Type B pancreatic cell (in vitro differentiated cells): ENCODE data around the gene TNS3. TPM values are rescaled to one million over a fixed set of nuclear protein-coding genes. Genes with fewer than 3 reads are reported as not detected.

Source experiments
- DNase-seq: peaks from one replicate; pipeline ENCODE4 v3.0.0; 2021; ENCODE audit warnings: mixed read lengths; ENCODE audit not compliant: unreplicated experiment; ENCODE audit errors: extremely low spot score
- H3K27ac Mint-ChIP-seq: 2 replicates; pipeline ENCODE4 v1.8.0; 2021; ENCODE audit warnings: mild to moderate bottlenecking, mixed read lengths
- H3K27me3 Mint-ChIP-seq: 2 replicates; pipeline ENCODE4 v1.8.0; 2021; ENCODE audit warnings: mixed read lengths
- H3K36me3 Mint-ChIP-seq: 2 replicates; pipeline ENCODE4 v1.8.0; 2021; ENCODE audit warnings: mixed read lengths
- H3K4me1 Mint-ChIP-seq: one replicate; pipeline ENCODE4 v1.8.0; 2021; ENCODE audit warnings: mixed read lengths; ENCODE audit not compliant: unreplicated experiment
- H3K4me3 Mint-ChIP-seq: 2 replicates; pipeline ENCODE4 v1.8.0; 2021; ENCODE audit warnings: mild to moderate bottlenecking, mixed read lengths
- H3K9me3 Mint-ChIP-seq: 2 replicates; pipeline ENCODE4 v1.8.0; 2021; ENCODE audit warnings: mixed read lengths
- CTCF ChIP-seq: fragments of 200-600 bp; sonication (generic); conservative IDR thresholded peaks from 2 replicates; pipeline ENCODE4 v1.5.0; 2021; ENCODE audit warnings: antibody characterized with exemption, mild to moderate bottlenecking
- total RNA-seq: library from RNA; stranded (reverse); gene quantifications from 2 replicates; pipeline ENCODE4 v1.2.1, GENCODE V29; 2021; ENCODE audit warnings: low replicate concordance

TNS3 gene
- total RNA-seq, 1 donor from 2014 or later, result 138 TPM

DNA sequence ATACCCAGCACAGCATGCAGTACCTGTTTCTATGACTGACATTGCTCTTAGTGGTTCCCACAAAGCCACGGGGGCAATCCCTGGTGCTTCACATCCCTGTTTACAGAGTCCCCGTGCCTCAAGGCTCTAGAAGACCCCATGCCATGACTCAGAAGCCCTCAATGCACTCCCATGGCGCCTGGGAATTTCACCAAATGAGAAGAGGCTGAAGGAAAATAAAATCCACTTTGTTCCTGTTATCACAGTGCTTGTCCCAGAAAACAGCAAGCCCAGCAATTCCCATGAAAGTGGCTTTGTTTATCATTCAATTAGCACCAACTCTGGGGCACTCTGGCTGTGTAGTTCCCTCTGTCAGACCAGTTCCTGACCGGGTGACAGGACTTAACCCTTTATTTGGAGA lies 268.3 kb downstream of the TNS3 start:
- Mint-ChIP-seq H3K4me1 (peaks cover 31% of the 10 kb centered on the region), H3K36me3 (peaks cover 50% of the 10 kb centered on the region), H3K9me3 (peaks cover 10% of the 10 kb centered on the region), H3K4me3 (no peak overlapping the region), H3K27ac (no peak overlapping the region), H3K27me3 (no peaks in the 10 kb centered on the region)
- TF ChIP-seq CTCF, result no peak
- DNase-seq, result no peak

- TF ChIP-seq CTCF, result no peak
- Mint-ChIP-seq H3K4me1 (peaks cover 18% of the 10 kb centered on the region), H3K36me3 (peaks cover 40% of the 10 kb centered on the region), H3K27me3 (no peaks in the 10 kb centered on the region), H3K4me3 (no peak overlapping the region), H3K9me3 (no peaks in the 10 kb centered on the region), H3K27ac (no peak overlapping the region)
- no peak for DNase-seq
Measured at GRCh38 chr7:47311891-47312290, 270.0 kb downstream of the TNS3 start.

DNA sequence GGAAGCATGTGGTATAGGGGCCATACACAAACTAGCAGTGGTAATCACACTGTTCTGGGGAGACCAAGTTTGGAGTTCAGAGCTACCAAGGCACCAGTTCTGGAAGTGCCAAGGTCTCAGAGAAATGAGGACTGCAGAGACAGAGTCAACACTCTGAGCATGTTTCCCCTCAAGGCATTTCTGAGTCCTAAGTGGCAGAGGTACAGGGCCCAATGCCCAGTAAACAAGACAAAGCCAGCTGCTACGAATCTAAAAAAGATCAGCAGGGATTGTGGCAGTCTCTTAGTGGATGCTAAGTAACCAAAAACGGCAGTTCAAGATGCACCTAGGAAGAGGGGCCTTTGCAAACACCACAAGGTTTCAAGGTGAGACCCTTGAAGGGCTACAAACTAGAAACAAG lies 271.9 kb downstream of the TNS3 start:
- H3K27me3 Mint-ChIP-seq, result no peaks in the 10 kb centered on the region
- DNase-seq, result no peak
- no peak overlapping the region for H3K27ac Mint-ChIP-seq
- H3K4me3 Mint-ChIP-seq, result no peak overlapping the region
- peaks cover 42% of the 10 kb centered on the region for H3K36me3 Mint-ChIP-seq
- peaks cover 8% of the 10 kb centered on the region for H3K4me1 Mint-ChIP-seq
- TF ChIP-seq CTCF, result no peak
- H3K9me3 Mint-ChIP-seq, result no peaks in the 10 kb centered on the region

DNA sequence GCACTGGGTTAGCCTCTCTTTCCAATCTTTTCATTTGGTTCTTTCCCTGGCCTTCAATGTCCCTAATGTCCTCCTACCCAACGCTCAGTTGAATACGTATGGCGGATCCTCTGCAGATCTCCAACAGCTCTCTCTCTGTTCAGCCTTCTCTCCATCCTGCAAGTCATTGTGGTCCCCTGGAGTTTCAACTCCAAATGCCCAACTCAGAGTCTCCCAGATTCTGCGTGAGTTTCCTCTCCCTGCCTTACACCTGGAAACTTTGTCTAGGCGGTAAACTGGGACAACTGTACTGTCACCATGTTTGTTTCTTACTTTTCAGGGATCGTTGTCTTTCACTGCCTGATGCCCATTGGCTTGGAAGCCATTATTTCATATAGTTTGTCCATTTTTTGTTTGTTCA lies 273.1 kb downstream of the TNS3 start:
- Mint-ChIP-seq H3K27ac (no peak overlapping the region), H3K4me3 (no peak overlapping the region), H3K36me3 (peaks cover 46% of the 10 kb centered on the region), H3K4me1 (peaks cover 9% of the 10 kb centered on the region), H3K27me3 (no peaks in the 10 kb centered on the region), H3K9me3 (no peaks in the 10 kb centered on the region)
- TF ChIP-seq CTCF, result no peak
- DNase-seq, result no peak

- Mint-ChIP-seq H3K4me1 (peaks cover 3% of the 10 kb centered on the region), H3K27ac (no peak overlapping the region), H3K27me3 (no peaks in the 10 kb centered on the region), H3K4me3 (no peak overlapping the region), H3K9me3 (no peaks in the 10 kb centered on the region), H3K36me3 (peaks cover 45% of the 10 kb centered on the region)
- TF ChIP-seq CTCF, result no peak
- no peak for DNase-seq
Measured at GRCh38 chr7:47307311-47307710, 274.6 kb downstream of the TNS3 start.
